Stimulated activated CD8-positive, alpha-beta memory T cell treated with anti-CD3 and anti-CD28 coated beads, Interleukin-15, amount 100 ng/mL, for 48 hours (primary cell): ENCODE data around the gene MAGEL2.
"Not testable (repeated sequence)": the region's sequence is repeated elsewhere in the genome, so short reads cannot be mapped to it uniquely, and the experiment has no call there.

ENCODE experiments used
- DNase-seq, 2 donors: peaks; one replicate each; pipeline ENCODE4 v3.0.0-alpha.2; 2020; ENCODE audit warnings: low read depth in 2 of 2

MAGEL2 gene

GRCh38 chr15:23606226-23606625, 41.4 kb downstream of the MAGEL2 start:
- DNase-seq: no peak

GRCh38 chr15:23602124-23602523, 45.5 kb downstream of the MAGEL2 start:
- no peak for DNase-seq

GRCh38 chr15:23599053-23599452, 48.6 kb downstream of the MAGEL2 start:
- DNase-seq: no peak

GRCh38 chr15:23597278-23597677, 50.4 kb downstream of the MAGEL2 start:
- DNase-seq: not testable (repeated sequence)

GRCh38 chr15:23596736-23597135, 50.9 kb downstream of the MAGEL2 start:
- DNase-seq: no peak

- DNase-seq: no peak
These were observed 52.3 kb downstream of the MAGEL2 start for GRCh38 chr15:23595368-23595767.

GRCh38 chr15:23594252-23594770, 53.4 kb downstream of the MAGEL2 start:
- no peak for DNase-seq
